Measurements from ENCODE around the gene TCF23. TPM values are rescaled to one million over a fixed set of nuclear protein-coding genes. Genes with fewer than 3 reads are reported as not detected.
"Not testable (repeated sequence)": the region's sequence is repeated elsewhere in the genome, so short reads cannot be mapped to it uniquely, and the experiment has no call there.

Gene TCF23
- 0.05 TPM in 2 replicates for total RNA-seq

DNA sequence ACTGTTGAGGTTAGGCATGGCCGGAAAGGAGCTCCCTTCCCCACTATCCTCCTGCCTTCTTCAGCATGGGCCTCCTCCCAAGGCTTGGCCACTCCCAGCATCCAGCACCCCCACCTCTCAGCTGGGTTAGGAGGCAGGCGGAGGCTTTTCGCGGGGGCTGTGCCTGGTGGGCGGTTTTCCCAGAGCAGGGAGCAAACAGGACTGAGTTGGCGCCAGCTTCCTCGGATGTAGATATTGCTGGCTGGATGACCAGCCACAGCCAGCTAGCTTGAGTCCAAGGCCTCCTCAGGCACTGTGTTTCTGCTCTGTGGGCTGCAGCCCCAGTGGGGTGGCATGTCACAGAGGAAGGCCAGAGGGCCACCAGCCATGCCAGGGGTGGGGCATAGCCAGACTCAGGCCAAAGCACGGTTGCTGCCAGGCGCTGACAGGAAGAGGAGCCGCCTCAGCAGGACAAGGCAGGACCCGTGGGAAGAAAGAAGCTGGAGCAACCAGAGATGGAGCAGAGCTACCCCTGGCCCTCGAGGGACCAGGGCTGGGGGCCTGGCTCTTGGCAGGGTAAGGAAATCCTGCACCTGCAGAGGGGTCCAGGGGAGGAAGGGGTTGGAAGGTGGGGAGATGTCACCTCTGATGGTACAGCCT, at the start of gene TCF23:
Gene TCF23 (plus strand): TSS at position 204 of the 639 bp plus-strand sequence. CDS start 130 bp downstream, at position 334.
- intact Hi-C loops (cut with micrococcal nuclease): no loop called here

DNA sequence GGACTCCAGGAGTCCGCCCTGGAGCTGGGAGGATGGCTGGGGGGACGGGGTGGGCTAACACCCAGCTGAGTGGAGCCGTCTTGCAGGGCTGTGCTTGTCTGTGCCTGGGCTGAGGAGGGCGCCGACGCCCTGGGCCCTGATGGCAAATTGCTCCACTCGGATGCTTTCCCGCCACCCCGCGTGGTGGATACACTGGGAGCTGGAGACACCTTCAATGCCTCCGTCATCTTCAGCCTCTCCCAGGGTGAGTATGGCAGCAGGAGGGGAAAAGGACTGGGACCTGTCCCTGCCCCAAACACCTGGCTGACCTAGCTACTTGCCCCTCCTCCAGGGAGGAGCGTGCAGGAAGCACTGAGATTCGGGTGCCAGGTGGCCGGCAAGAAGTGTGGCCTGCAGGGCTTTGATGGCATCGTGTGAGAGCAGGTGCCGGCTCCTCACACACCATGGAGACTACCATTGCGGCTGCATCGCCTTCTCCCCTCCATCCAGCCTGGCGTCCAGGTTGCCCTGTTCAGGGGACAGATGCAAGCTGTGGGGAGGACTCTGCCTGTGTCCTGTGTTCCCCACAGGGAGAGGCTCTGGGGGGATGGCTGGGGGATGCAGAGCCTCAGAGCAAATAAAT, 49.4 kb upstream of the TCF23 start:
- intact Hi-C loops (cut with micrococcal nuclease): no loop called here

DNA sequence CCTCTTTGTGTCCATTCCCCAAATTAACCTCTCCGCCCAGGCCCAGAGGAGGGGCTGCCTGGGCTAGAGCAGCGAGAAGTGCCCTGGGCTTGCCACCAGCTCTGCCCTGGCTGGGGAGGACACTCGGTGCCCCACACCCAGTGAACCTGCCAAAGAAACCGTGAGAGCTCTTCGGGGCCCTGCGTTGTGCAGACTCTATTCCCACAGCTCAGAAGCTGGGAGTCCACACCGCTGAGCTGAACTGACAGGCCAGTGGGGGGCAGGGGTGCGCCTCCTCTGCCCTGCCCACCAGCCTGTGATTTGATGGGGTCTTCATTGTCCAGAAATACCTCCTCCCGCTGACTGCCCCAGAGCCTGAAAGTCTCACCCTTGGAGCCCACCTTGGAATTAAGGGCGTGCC, 48.8 kb upstream of the TCF23 start:
- intact Hi-C loops (cut with micrococcal nuclease): no loop called here

DNA sequence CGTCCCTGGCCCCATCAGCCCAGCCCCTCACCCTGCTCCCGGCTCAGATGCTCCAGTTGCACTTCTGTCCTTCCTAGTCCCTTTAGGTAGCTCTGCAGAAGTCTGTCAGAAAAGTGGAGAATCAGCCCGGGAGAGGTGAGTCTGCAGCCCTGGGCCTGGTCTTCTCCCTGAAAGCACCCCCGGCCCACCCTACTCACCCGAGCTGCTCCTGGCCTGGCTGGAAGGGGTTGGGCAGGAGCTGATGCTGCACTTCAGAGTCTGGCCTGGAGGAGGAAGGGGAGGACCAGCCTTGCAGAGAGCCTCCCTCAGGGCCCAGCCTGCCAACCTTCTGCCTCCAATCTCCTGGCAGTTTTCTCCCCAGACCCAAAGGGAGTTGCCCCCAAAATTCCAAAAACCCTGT, 46.5 kb upstream of the TCF23 start:
- intact Hi-C loops (cut with micrococcal nuclease): no loop called here

DNA sequence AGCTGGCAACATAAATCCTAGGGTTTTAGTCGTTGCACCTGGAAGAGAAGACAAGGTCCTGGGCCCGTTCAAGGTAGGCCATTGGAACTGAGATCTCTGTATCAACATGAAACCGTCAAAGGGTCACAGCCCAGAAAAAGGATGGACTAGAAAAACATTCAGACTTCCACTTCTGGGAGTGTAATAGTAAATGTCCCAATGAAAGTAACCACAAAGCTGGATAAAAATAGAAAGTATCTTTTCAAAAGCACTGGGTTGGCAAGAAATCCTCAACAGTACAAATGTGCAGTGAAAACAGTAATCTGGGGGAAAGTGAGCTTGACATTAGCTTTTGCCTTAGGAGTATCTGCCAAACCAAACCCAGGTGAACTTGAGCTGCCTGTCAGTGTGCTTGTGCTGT, 42.8 kb upstream of the TCF23 start:
- intact Hi-C loops (cut with micrococcal nuclease): no loop called here

DNA sequence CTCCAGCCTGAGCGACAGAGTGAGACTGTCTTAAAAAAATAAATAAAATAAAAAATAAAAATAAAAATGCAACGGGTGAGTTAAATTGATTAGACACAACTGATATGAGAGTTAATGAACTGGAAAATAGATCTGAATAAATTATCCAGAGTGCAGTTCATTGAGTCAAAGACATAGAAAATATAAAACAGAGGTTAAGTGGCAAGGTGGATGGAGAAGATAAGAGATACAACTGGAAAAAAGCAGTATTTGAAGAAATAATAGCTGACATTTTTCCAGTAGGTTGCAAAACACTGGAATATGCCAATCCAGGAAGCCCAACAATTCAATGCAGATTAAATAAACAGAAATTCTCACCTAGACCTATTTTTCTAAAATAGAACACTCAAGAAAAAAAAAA, 40.6 kb upstream of the TCF23 start:
- intact Hi-C loops (cut with micrococcal nuclease): no loop called here

DNA sequence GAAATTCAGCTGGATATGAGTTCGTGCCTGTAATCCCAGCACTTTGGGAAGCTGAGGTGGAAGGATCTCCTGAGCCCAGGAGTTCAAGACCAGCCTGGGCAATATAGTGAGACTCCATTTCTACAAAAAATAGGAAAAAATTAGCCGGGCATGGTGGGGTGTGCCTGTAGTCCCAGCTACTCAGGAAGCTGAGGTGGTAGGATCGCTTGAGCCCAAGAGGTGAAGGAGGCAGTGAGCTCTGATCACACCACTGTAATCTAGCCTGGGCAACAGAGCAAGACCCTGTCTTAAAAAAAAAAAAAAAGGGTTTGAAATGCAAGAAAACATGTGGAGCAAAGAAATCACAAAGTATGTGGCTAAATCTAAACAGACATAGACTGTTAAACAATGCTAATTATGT, 39.7 kb upstream of the TCF23 start:
- intact Hi-C loops (cut with micrococcal nuclease): no loop called here

DNA sequence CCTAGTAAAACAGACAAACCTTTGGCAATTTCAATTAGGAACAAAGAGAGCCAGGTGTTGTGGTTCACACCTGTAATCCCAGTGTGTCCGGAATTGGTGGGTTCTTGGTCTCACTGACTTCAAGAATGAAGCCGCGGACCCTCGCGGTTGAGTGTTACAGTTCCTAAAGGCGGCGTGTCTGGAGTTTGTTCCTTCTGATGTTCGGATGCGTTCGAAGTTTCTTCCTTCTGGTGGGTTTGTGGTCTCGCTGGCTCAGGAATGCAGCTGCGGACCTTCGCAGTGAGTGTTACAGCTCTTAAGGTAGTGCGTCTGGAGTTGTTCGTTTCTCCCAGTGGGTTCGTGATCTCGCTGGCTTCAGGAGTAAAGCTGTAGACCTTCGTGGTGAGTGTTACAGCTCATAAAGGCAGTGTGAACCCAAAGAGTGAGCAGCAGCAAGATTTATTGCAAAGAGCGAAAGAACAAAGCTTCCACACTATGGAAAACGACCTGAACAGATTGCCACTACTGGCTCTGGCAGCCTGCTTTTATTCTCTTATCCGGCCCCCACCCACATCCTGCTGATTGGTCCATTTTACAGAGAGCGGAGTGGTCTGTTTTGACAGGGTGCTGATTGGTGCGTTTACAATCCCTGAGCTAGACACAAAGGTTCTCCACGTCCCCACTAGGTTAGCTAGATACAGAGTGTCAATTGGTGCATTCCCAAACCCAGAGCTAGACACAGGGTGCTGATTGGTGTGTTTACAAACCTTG, 38.0 kb upstream of the TCF23 start:
- intact Hi-C loops (cut with micrococcal nuclease): not testable (repeated sequence)

DNA sequence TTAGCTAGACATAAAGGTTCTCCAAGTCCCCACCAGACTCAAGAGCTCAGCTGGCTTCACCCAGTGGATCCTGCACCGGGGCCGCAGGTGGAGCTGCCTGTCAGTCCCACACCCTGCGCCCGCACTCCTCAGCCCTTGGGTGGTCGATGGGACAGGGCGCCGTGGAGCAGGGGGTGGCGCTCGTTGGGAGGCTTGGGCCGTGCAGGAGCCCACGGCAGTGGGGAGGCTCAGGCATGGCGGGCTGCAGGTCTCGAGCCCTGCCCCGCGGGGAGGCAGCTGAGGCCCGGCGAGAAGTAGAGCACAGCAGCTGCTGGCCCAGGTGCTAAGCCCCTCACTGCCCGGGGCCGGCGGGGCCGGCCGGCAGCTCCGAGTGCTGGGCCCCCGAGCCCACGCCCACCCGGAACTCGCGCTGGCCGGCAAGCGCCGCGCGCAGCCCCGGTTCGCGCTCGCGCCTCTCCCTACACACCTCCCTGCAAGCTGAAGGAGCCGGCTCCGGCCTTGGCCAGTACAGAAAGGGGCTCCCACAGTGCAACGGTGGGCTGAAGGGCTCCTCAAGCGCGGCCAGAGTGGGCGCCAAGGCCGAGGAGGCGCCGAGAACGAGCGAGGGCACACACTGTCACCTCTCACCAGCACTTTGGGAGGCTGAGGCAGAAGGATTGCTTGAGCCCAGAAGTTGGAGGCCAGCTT, 37.3 kb upstream of the TCF23 start:
- intact Hi-C loops (cut with micrococcal nuclease): not testable (repeated sequence)

DNA sequence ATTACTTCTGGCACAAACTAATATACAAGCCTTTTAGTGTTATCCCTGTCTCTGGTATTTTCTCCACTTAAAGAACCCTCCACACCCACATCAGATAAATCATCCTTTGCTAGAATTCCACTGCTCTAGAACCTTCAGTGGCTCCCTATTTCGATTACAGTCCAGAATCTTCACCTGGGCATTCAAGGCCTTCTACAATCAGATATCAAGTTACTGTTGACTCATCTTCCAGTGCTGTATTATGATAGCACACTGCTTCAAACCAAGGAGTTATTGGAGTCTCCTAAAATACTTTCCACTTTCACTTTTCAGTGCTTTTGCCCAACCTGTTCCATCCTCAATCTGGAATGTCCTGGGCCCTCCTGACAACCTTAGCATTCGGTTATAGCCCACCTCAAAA, 33.3 kb upstream of the TCF23 start:
- intact Hi-C loops (cut with micrococcal nuclease): no loop called here

DNA sequence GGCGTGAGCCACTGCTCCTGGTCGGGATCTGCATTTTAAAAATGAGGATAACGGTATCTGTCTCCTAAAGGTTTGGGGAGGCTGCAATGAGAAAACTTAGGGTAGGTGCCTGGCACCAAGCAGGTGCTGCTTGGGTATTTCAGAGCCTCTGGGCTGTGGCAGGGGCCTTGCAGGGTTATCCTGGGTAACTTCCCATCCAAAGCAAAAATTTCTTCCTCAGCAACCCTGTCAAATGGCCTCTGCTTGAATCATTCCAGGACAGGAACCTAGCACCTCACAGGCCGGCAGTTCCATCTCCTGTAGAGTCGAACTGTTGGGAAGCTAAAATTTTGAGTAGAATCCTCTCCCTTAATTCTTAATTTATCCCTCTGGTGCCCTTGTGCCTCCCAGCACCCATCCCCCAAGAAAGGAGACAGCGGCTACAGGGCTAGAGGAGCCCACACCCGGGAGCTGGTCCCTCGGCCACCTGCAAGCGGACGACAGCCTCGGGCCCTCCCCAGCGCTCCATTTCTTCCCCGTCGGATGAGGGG, 30.7 kb upstream of the TCF23 start:
- intact Hi-C loops (cut with micrococcal nuclease): loop anchor here (2.0 kb wide), 1 partner anchor 17 kb away; the partner anchor contains the start of gene PREB

DNA sequence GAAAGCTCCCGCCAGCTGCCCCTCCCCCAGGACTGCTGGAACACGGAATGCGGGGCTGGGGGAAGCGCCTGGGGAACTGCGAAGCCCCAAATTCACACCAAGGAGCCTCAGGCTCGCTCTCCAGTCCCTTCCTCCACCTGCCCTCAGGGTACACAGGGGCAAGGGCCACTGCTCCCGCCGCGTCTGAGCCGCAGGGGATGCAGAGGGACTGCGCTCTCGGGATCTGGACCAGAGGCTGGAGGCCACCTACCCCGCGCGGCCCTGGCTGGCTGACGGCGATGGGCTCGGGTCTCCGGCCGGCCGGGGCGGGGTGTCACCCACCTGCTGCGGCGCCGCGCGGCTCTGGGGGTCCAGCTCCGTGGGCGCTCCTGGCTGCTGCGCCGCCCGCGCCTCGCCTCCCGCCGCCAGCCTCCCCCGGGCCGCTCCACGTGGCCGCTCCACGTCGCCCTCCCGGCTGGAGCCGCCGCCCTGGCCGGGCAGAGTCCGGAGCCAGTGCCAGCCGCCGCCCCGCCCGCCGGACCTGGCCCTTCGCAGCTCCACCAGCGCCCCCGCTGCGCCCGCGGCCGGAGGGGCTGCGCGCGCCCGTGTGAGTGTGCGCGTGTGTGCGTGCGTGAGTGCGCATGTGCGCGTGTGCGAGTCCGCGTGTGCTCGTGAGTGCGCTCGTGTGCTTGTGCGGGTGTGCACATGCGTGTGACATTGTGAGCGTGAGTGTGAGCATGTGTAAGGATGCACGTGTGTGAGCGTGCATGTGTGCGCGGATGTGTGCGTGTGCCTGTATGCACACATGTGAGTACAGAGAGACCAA, 30.1 kb upstream of the TCF23 start, which contains the start of gene CGREF1:
Gene CGREF1 (minus strand): TSS at position 604 of the 805 bp plus-strand sequence. CDS start 14,762 bp downstream, outside the sequence.
- intact Hi-C loops (cut with micrococcal nuclease): loop anchor here (2.0 kb wide), 1 partner anchor 16 kb away; the partner anchor contains the start of gene PREB

DNA sequence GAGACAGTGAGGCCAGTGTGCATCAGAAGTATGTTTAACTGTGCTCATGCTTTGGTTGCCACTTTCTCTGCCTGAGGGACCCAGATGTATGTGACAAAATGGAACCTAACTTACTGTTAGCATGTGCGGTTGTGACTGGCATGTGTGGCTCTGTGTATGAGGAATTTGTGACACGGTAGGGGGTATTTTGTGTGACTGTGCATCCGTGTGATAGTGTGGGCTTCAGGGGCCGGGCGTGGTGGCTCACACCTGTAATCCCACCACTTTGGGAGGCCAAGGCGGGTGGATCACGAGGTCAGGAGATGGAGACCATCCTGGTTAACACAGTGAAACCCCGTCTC, 29.5 kb upstream of the TCF23 start:
- intact Hi-C loops (cut with micrococcal nuclease): loop anchor here (2.0 kb wide), 1 partner anchor 16 kb away; the partner anchor contains the start of gene PREB

DNA sequence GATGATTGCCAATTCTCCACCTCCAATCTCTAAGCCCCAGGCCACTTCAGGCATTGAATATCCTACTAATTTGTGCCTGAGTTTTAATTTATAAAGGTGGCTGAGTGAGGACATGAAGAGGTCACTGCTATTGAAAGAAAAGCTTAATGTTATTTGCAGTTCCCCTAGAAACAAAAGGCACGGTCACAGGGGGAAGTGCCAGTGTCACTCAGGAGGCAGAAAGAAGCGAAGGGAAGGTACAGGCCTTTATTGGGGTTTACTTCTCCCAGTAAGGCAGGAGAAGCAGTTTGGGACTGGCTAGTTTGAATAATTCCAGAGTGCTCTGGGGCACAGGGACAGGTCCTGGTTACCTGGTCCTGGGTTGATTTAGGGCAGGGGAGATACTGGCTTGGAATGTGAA, 26.9 kb upstream of the TCF23 start:
- intact Hi-C loops (cut with micrococcal nuclease): no loop called here

DNA sequence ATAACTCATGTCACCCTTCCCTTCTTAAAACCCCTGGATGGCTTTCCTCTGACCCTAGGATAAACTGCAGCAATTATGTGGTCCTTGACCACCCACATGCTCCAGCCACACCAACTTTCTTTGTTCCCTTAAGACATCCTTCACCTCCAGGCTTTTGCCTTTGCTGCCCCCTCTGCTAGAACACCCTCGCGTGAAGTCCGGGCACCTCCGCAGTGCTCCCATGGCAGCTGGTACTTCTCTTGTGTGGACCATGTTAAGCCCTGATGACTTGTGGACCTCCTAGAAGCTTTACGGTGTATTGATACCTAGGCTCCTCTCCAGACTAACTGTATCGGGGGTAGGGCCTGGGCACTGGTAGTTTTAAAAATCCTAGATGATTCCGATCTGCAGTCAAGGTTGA, 26.0 kb upstream of the TCF23 start:
- intact Hi-C loops (cut with micrococcal nuclease): loop anchor here (1.0 kb wide), 4 partner anchors 12 to 95 kb away; partner anchors contain the start of genes ATRAID, CAD, PREB and SLC5A6

DNA sequence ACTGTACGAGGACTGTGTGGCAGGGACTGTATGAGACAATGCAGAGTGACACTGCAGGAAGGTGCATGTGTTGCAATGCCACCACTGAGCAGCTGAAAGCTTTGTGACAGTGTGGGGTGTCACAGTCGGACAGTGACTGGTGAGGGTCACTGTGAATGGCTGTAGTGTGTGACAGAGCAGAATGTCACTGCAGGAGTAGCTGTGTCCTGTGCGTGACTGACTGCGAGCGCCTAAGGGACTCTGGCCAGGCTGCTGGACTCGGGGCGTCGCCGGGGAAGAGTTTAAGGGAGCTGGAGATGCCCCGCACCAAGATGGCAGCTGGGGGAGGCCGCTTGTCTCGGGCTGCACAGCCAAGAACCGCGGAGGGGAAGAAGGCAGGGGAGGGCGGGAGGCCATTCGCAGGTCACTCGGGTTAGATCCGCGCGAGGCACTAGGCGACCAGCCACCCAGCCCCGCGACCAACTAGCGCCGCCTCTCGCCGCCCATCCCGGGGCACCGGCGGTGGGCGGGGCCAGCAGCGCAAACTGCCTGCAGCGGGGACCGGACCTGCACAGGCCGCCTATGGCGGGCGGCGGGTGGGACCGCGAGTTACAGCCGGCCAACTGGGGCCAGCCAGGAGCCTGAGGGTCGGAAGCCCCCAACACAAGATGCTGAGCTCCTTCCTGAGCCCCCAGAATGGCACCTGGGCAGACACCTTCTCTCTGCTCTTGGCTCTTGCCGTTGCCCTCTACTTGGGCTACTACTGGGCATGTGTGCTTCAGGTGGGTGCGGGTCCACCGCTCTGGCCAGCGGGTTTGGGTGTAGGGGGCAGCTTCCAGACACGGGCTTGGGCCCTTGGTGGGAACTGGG, 25.3 kb upstream of the TCF23 start, which contains the start of gene ABHD1:
Gene ABHD1 (plus strand): TSS at position 514 of the 849 bp plus-strand sequence. CDS start 134 bp downstream, at position 648.
- intact Hi-C loops (cut with micrococcal nuclease): loop anchor here (1.0 kb wide), 4 partner anchors 11 to 94 kb away; partner anchors contain the start of genes ATRAID, CAD, PREB and SLC5A6

DNA sequence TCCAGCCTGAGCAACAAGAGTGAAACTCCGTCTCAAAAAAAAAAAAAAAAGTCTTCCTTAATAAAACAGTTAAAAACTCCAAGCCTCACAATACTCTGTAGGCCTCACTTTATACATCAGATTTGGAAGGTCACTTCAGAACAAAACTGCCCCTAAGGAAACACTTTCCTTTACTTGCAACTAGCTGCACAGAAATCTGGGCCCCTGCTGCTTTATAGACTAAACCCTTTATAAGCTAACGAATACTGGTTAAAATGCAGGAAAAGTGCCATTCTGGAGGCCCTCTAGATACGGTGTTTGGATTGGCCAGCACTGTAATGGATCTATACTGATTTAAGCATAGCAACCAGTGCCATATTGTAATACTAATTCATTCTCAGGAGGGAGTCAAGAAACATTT, 23.7 kb upstream of the TCF23 start:
- intact Hi-C loops (cut with micrococcal nuclease): no loop called here

DNA sequence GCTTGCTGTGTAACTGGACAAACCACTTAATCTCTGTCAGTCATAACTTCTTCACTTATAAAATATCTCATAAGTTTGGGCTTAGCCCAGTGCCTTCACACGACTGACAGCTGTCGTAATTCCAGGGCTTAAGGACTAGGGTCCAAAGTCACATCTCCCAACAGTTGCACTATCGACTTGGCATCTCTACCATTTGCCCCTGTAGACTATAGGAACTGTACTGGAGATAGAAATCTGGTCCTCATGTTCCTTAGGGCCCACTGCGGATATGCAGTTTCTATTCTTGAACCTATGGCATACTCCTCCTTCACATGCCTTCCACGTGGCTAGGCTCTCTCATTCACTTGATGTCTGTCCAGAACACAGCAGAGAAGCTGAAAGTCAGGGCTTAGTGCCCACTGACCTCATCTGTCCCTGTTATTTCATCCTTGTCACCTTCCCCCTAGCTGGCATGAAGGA, 22.5 kb upstream of the TCF23 start:
- intact Hi-C loops (cut with micrococcal nuclease): no loop called here

All from T-helper 1 cell treated with Interleukin-12 subunit alpha and Interleukin-12 subunit beta and Interleukin-4 antibody, amounts not matched to agents 30 ng/mL and 1 ng/mL, for 36 hours (primary cell).